SW480 (cell line): ENCODE results near the gene CTNNB1.
A peak's percentile ranks its signal among the peaks of the same experiment; 100 is the strongest.

Experiments
- DNase-seq: peaks from one replicate; pipeline ENCODE4 v3.0.0-alpha.2; 2016; ENCODE audit warnings: low spot score

CTNNB1 gene

DNA sequence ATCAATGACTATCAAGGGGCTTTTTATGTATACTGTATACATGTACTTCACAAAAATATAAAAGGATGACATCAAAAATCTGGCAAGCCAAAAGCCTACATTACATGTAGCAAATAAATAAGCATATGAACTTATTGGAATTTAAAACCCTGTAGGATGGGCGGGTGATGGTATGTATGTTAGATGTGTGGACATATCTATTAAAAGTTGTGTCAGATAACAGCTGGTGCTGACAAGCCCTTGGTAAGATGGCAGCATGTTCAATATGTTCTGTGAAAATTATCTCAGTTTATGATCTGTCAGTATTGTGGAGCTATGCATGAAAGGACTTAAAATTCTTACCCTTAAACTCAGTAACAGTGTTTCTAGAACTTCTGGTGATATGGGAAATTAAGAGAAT is 20.1 kb downstream of the CTNNB1 start:
- no peak for DNase-seq

DNA sequence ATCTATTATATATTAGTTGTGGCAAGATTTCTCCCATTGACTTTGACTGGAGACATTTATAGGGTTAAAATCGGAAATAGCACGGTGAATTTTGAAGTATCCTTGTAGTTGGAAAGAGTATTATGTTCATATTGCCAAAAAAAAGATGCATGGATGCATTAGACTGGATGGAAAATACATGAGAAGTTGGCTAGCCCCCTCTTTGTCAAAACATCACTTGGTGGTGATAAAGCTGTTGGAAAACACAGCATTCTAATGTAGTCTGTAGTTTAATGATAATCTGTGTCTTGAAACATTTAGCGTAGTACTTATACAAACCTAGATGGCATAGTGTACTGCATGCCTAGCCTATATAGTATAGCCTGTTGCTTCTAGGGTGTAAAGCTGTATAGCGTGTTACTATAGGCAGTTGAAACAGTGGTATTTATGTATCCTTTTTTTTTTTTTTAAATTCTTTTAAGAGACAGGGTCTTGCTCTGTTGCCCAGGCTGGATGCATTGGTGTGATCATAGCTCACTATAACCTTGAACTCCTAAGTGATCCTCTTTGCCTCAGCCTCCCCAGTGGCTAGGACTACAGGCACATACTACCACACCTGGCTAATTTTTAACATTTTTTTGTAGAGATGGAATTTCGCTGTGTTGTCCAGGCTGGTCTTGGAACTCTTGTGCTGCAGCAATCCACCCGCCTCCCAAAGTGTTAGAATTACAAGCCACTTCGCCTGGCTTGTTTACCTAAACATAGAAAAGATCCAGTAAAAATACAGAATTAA is 21.8 kb downstream of the CTNNB1 start:
- DNase-seq = no peak

DNA sequence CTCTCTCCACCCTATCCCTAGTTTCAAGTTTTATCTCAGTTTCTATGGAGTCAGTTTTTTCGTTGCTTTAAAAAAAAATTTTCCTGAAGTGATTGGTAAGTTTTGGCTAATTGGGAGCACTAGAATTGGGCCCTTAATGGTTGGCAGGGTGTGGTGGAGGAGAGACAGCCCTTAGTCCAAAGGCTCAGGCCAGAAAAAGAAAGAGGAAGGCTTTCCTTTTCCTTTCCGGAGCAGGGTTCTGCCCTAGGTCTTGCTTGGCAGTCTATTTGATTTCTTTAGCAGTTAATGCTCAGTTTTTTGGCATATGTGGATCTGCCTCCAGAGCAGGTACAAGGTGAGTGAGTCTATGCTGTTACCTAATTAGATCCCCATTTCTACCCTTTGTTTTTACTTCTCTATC is 22.7 kb downstream of the CTNNB1 start:
- no peak for DNase-seq

DNA sequence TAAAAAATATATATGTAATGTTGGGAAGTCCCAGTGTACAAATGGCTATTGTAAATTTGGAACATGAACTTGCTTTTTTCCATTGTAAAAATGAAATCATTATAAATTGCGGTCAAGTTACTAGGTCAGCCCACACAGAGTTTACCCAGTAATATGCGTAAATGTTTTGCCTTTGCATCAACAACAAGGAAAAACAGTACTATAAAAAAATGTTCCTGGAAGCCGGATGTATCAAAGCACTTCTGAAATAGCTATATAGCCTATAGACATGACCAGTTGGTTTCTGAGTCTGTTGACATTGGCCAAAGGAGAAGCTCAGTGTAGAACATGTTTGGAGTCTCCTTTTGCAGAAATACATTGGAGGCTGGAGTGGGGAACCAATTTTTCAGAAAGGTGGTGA is 23.2 kb downstream of the CTNNB1 start:
- DNase-seq = no peak

DNA sequence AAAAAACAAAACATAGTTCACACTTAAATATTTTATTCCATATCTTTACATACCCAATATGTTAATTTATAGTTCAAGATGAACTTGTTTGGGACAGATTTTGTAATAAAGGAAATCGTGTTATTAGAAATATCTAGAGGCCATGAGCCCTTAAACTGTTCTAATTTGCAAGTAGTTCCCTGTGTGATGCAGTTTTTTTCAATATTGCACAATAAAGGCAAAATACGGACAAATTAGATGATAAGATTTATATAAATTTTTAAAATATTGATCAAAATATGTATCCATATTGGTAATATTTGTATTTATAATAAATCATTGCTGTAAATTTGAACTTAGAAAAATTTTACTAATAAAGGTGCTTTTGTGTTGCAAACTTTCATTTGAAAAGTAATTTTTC is 23.8 kb downstream of the CTNNB1 start:
- no peak for DNase-seq

DNA sequence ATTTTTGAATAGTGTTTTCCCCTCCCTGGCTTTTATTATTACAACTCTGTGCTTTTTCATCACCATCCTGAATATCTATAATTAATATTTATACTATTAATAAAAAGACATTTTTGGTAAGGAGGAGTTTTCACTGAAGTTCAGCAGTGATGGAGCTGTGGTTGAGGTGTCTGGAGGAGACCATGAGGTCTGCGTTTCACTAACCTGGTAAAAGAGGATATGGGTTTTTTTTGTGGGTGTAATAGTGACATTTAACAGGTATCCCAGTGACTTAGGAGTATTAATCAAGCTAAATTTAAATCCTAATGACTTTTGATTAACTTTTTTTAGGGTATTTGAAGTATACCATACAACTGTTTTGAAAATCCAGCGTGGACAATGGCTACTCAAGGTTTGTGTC is 24.4 kb downstream of the CTNNB1 start:
- DNase-seq = no peak

DNA sequence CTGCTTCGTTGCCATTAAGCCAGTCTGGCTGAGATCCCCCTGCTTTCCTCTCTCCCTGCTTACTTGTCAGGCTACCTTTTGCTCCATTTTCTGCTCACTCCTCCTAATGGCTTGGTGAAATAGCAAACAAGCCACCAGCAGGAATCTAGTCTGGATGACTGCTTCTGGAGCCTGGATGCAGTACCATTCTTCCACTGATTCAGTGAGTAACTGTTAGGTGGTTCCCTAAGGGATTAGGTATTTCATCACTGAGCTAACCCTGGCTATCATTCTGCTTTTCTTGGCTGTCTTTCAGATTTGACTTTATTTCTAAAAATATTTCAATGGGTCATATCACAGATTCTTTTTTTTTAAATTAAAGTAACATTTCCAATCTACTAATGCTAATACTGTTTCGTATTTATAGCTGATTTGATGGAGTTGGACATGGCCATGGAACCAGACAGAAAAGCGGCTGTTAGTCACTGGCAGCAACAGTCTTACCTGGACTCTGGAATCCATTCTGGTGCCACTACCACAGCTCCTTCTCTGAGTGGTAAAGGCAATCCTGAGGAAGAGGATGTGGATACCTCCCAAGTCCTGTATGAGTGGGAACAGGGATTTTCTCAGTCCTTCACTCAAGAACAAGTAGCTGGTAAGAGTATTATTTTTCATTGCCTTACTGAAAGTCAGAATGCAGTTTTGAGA is 25.0 kb downstream of the CTNNB1 start:
- DNase-seq = no peak

DNA sequence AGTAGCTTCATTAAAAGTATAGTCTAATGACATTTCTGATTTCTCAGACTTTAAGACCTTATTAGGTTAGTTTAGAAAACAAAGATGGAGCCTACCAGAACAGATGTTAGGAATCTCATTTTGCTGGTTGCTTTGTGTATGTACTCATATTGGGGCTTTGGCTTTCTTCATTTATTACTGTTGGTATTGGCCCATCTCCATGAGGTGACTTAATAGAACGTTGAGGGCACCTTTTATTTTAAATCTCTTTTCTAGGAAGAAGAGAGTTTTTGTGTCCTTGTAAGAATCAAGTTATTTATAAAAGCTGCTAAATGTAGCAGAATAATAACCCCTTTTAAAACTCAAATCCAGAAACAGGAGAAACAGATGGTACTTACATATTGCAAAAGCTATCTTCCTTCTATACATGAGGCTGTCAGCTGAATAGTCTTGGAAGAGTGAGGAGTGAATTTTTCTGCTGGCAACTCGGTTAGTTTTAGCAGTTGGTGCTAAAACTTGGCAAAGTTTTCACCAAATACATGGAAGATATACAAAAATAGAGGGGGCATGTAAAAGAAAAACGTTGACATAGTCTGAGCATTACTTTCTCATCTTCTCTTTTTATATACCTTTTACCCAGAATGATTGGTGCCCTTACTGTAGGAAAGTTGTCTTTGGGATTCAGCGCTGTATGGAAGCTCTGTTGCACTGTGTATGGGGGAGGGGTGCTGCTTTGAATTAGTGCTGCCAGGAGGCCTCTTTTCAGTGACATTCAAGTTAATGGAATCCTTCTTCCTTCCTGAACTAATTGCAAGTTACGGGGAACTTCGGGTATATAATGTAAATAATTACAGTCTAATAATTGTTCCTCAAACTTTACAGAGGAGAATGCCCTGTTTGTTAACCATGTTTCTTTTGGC is 35.8 kb downstream of the CTNNB1 start:
- no peak for DNase-seq

DNA sequence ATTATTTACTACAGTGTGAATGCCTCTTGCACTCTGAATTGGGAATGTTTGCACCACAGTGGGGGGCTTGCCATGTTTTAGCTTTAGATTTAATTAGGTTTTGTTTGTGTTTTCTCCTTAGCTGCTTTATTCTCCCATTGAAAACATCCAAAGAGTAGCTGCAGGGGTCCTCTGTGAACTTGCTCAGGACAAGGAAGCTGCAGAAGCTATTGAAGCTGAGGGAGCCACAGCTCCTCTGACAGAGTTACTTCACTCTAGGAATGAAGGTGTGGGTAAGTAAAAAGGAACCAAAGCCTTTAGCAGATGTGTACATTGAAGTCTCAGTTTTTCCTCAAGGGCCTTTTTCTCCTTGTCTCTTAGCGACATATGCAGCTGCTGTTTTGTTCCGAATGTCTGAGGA is 36.9 kb downstream of the CTNNB1 start:
- no peak for DNase-seq

DNA sequence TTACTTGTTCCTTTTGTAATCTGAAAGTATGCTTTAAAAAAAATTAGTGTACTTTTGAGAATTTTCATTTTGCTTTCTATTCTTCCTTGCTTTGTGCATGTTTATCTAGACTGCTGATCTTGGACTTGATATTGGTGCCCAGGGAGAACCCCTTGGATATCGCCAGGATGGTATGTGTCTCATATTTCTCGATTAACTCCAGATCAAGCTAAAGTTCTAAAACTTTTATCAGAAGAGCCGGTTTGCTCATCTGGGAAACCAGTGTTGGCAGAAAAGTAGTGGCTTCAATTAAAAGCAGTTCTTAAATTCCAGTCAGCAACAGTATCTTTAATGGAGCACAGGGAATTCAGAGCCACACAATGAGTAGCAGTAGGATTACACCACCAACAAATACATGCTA is 38.6 kb downstream of the CTNNB1 start:
- DNase-seq = no peak

DNA sequence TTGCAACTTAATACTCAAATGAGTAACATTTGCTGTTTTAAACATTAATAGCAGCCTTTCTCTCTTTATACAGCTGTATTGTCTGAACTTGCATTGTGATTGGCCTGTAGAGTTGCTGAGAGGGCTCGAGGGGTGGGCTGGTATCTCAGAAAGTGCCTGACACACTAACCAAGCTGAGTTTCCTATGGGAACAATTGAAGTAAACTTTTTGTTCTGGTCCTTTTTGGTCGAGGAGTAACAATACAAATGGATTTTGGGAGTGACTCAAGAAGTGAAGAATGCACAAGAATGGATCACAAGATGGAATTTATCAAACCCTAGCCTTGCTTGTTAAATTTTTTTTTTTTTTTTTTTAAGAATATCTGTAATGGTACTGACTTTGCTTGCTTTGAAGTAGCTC is 40.3 kb downstream of the CTNNB1 start:
- DNase-seq = no peak

DNA sequence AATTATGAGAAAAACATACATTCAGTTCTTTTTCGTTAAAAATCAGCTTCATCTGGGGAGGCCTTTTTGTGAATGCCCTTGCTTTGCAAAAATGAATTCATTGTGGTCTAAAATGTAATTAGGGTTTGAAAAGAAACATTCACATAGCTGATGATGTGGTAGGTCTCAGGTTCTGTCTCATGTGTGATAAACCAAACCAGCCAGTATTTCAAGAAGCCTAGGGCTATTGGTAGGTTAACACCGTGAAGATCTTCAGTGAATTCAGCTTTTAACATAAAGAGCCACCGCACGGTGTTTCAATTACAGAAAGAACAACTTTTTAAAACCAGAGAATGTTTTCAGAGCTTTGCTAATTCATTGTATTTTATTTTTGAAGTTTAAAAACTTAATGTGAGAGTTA is 41.9 kb downstream of the CTNNB1 start:
- DNase-seq = no peak

DNA sequence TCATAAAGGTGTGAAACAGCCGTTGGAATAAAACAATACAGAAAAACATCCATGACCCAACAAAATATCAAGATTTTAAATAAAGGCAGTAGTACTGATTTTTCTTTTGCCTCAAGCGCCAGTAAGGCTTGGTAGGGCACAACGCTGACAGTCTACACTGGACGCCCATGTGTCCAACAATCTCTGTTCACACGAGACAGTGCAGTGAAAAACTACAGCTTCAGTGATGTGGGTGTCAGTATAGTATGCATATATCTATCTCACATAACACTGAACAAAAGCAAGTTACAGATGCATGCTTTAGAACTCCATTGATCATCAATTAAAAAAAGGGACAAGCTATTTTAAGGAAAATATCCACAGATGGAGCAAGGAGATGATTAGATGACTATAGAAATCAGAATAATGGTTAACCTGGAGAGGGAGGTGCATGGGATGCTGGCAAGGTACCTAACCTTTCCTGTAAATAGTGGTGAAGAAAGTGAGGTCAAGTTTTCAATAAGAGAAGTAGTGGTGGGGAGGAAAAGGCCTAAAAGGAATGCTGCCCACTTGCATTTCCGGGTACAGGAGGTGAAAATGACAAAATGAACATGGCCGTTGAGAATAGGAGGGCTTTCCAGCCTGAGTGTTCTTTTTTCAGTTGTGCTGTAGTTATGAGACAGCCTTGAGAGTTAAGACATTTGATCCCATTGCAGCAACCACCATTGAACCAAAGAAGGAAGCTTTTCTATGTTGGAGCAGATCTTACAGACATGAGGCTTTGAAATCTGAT is 42.7 kb downstream of the CTNNB1 start:
- DNase-seq = no peak

DNA sequence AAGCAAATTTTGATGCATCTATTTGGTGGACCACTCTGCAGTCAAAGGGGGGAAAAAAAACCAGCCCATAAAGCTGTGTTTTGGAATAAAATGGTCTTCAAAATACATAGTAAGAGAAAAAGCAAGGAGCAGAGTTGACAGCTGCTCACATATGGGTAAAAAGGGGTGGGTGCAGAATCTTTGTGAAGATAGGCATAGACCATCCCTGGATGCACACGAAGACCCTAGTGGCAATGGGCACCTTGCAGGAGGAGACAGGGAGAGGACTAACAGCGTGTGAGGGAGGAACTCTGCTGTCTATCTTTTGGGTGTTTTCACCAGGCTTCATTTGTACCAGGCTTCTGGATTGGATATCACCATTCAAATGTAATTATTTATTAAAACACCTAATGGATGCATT is 43.9 kb downstream of the CTNNB1 start:
- no peak for DNase-seq

DNA sequence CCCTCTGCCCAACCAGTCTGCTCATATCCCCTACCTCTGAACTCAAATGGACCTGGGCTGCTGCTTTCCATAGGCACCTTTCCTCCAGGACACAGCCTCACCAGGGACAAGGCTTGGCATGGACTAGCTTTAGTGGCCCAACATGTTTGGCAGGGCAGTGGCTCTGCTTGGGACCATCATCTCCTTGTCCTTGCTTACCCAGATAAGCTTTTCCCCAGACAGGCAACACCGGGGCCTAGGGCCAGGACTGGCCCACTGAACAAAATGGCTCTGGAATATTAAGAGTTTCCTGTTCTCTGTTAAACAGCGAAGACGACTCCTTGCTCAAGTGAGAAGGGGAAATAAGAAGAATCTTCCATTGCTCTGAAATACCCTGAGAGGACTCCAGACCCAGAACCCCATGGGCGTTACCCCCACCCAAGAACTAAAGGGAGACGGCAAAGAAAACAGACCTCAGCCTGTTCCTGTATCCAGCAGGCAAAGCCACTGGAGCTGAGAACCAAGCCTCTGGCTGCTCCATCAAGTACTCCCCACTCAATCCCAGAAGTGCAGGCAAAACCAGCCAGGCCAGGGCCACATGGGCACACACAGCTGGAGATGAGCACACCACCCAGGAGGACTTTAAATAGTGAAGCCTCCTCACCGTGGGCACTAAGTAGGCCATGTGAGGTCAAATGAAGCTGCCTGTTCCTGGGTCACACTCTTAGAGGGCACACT is 45.5 kb downstream of the CTNNB1 start:
- DNase-seq = no peak

DNA sequence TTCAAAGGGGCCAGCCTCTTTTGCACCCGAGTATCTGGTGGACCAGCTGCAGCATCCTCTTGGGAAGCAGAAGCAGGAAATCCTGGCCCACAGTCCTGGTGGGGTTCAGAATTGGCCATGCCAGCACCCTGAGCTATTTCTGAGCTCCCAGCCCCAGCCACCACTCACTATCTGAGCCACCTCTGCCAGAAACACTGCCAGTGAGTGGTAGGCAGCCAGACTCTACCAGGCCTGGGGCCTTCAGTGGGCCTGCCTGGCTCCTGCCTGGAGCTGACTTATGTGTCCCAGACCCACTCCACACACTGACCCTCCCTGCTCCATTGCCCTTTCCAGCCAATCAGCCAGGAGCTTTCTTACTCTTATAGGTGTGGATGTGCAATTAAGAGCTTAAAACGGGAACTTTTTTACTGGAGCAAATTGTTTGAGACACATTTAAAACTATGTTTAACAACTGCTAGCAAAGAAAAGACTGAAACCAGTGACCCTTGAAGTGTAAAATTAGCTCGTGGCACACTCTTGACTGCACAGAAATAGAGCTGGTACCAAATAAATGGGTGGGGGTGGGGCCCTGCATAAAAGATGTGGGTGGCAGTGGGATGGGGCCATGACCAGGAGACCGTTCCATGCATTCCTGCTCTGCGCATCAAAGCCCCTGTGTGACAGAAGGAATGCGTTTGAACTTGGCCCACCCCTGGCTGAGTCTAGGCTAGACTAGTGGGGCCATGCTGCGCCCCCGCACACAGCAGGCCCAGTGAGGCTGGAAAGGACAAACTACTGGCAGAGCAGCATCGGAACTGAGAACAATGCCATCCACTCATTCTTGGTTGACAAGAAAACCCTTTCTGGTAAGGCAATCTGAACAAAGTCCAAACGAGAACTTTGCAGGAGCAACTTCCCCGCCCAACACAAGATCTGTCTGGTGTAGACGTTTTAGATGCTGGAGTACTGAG is 48.0 kb downstream of the CTNNB1 start:
- peak; percentile 98 for DNase-seq

DNA sequence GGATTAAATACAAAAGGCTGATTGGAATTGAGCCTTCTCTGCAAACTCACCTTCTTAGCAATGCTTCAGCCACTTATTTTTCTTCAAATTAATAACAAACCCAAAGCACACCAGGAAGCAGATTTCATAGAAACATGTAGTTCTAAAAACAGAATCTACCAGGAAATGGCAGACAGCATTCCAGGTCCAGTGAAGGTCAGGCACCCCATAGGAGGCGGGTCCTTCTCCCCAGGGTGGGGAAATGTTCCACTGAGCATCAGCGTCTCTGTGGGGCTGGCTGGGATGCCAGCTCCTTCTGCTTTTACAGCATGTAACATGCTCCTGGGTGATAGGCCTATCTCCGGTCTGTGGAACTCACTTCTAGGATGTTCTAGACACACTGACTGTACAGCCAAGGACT is 49.2 kb downstream of the CTNNB1 start:
- no peak for DNase-seq

DNA sequence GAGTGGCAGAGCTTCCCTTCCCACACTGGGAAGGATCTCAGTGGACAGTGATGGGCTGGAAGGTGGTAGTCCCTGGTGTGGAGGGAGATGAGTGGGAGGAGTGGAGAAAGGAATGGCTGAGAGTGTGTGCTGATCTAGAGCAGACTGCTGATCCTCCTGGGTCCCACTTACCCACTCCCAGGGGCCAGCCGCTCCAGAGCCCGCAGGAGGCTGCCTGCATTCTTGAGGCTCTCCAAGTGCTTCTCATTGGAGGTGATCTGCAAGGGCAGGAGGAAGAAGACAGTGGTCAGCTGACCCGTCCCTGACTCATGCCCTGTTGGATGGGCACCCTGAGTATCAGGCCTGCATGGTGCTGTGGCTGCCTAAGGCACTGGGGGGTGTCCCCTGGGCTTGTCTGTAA is 50.0 kb downstream of the CTNNB1 start:
- DNase-seq = no peak

DNA sequence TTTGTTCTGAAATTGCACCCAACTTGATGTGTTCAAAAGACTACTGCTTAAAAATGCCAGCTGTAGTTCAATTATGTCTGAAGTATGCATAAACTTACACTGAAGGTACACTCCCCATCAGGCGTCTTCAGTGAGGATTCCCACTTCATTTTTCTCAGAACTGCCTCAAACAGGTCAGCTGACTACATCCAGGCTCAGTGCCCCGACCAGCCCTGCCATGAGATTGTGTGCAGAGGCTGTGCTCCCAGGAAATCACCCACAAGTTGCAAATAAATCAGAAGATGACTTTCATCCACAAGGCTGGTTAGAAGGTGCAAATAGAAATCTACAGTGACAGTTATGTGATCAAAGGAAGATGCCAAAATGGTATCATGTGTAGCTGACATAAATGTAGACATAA is 51.5 kb downstream of the CTNNB1 start:
- DNase-seq = no peak

DNA sequence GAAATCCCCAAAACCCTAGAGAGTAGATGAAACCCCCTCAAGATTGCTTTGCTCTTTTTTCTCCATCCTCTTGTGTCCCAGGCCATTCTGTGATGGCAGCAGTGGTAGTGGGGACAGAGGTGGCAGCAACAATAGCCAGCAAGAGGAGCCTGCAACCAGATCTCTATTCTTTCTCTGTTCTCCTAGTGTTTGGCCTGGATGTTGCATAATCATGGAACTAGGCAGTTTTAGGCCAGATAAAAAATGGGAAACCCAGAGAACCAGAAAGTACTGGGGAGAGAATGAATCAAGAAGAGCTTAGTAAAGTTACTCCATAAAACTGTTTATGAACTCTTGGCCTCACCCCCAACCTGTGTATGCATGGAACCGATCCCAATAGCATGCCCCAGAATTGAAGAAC is 52.3 kb downstream of the CTNNB1 start:
- no peak for DNase-seq
